ENCODE data around the gene PIAS1.
"Not testable (repeated sequence)": the region's sequence is repeated elsewhere in the genome, so short reads cannot be mapped to it uniquely, and the experiment has no call there.

The PIAS1 gene

GRCh38 chr15:68129072-68129471 is 75.0 kb downstream of the PIAS1 start:
- DNase-seq, result no peak

- no peak for DNase-seq
These were observed 76.7 kb downstream of the PIAS1 start for GRCh38 chr15:68130851-68131250.

- no peak for DNase-seq
These were observed 83.0 kb downstream of the PIAS1 start for GRCh38 chr15:68137096-68137495.

GRCh38 chr15:68143129-68143528 is 89.0 kb downstream of the PIAS1 start:
- DNase-seq, result no peak

- no peak for DNase-seq
These were observed 89.7 kb downstream of the PIAS1 start for GRCh38 chr15:68143785-68144184.

- no peak for DNase-seq
These were observed 91.6 kb downstream of the PIAS1 start for GRCh38 chr15:68145706-68146105.

GRCh38 chr15:68148039-68148438 is 93.9 kb downstream of the PIAS1 start:
- no peak for DNase-seq

- DNase-seq, result no peak
These were observed 94.9 kb downstream of the PIAS1 start for GRCh38 chr15:68149059-68149458.

GRCh38 chr15:68150187-68150586 is 96.1 kb downstream of the PIAS1 start:
- DNase-seq, result no peak

GRCh38 chr15:68151277-68151676 is 97.2 kb downstream of the PIAS1 start:
- DNase-seq, result no peak

GRCh38 chr15:68152342-68152741 is 98.2 kb downstream of the PIAS1 start:
- no peak for DNase-seq

GRCh38 chr15:68154923-68155559 is 100.9 kb downstream of the PIAS1 start:
- DNase-seq, result no peak

GRCh38 chr15:68157074-68157473 is 103.0 kb downstream of the PIAS1 start:
- DNase-seq, result no peak

GRCh38 chr15:68158046-68158628 is 104.0 kb downstream of the PIAS1 start:
- no peak for DNase-seq

- no peak for DNase-seq
These were observed 109.1 kb downstream of the PIAS1 start for GRCh38 chr15:68163191-68163590.

GRCh38 chr15:68166847-68167246 is 112.7 kb downstream of the PIAS1 start:
- DNase-seq, result no peak

- DNase-seq, result not testable (repeated sequence)
These were observed 117.9 kb downstream of the PIAS1 start for GRCh38 chr15:68172037-68172436.

- DNase-seq, result no peak
These were observed 119.0 kb downstream of the PIAS1 start for GRCh38 chr15:68173119-68173518.

GRCh38 chr15:68175526-68175925 is 121.4 kb downstream of the PIAS1 start:
- no peak for DNase-seq

- no peak for DNase-seq
These were observed 122.5 kb downstream of the PIAS1 start for GRCh38 chr15:68176601-68177000.

- no peak for DNase-seq
These were observed 123.6 kb downstream of the PIAS1 start for GRCh38 chr15:68177742-68178141.

GRCh38 chr15:68183616-68184315 is 129.7 kb downstream of the PIAS1 start:
- no peak for DNase-seq

GRCh38 chr15:68184616-68185480 is 130.7 kb downstream of the PIAS1 start:
- no peak for DNase-seq
